GM18526 (cell line): ENCODE data around the gene PNRC1.

Experiments
- POLR2A ChIP-seq: IDR thresholded peaks from 3 replicates; pipeline ENCODE4 v1.6.1; 2011; ENCODE audit not compliant: insufficient read length; ENCODE audit errors: extremely low read depth

PNRC1 gene

GRCh38 chr6:89122625-89123024, 42.1 kb downstream of the PNRC1 start:
- TF ChIP-seq POLR2A, result no peak

GRCh38 chr6:89131599-89131998, 51.0 kb downstream of the PNRC1 start:
- no peak for TF ChIP-seq POLR2A

GRCh38 chr6:89132057-89132456, 51.5 kb downstream of the PNRC1 start:
- TF ChIP-seq POLR2A, result no peak

- no peak for TF ChIP-seq POLR2A
These were observed 53.4 kb downstream of the PNRC1 start for GRCh38 chr6:89133981-89134380.

GRCh38 chr6:89134723-89135122, 54.2 kb downstream of the PNRC1 start:
- TF ChIP-seq POLR2A, result no peak
